Neural cell (in vitro differentiated cells): ENCODE measurements around the gene VRK1. TPM values are rescaled to one million over a fixed set of nuclear protein-coding genes. Genes with fewer than 3 reads are reported as not detected.

Source experiments
- H2AFZ ChIP-seq: fragments of 200-600, 300-800 bp; sonication (generic), shearing (Covaris generic); 2 replicates; pipeline ENCODE4 v1.6.0; 2014; ENCODE audit warnings: low read depth, mild to moderate bottlenecking, antibody characterized with exemption, low read length, moderate library complexity
- H3F3A ChIP-seq: fragments of 200-600 bp; shearing (Covaris generic); 2 replicates; pipeline ENCODE4 v1.6.1; 2016; ENCODE audit warnings: mild to moderate bottlenecking, moderate library complexity, mixed read lengths, antibody characterized with exemption, low read length; ENCODE audit not compliant: insufficient read depth, poor library complexity, severe bottlenecking
- H3K27ac ChIP-seq: fragments of 200-600, 300-800 bp; sonication (generic), shearing (Covaris generic); 2 replicates; pipeline ENCODE4 v1.5.1; 2014; ENCODE audit warnings: mild to moderate bottlenecking, low read length, moderate library complexity
- H3K27me3 ChIP-seq: fragments of 300-800, 200-600 bp; sonication (generic), shearing (Covaris generic); 2 replicates; pipeline ENCODE4 v1.6.0; 2014; ENCODE audit warnings: mild to moderate bottlenecking, low read depth, low read length, moderate library complexity; ENCODE audit not compliant: insufficient read depth
- H3K36me3 ChIP-seq: fragments of 300-800, 200-600 bp; sonication (generic), shearing (Covaris generic); 2 replicates; pipeline ENCODE4 v1.5.1; 2014; ENCODE audit warnings: mild to moderate bottlenecking, antibody characterized with exemption, low read length, moderate library complexity; ENCODE audit not compliant: insufficient read depth
- H3K4me2 ChIP-seq: fragments of 300-800, 200-600 bp; sonication (generic), shearing (Covaris generic); 2 replicates; pipeline ENCODE4 v1.6.0; 2014; ENCODE audit warnings: mild to moderate bottlenecking, low read length
- H3K4me3 ChIP-seq: fragments of 300-800, 200-600 bp; sonication (generic), shearing (Covaris generic); 2 replicates; pipeline ENCODE4 v1.5.1; 2014; ENCODE audit warnings: mild to moderate bottlenecking, low read length, moderate library complexity
- H3K79me2 ChIP-seq: fragments of 200-600 bp; shearing (Covaris generic); replicated peaks from 2 replicates; pipeline ENCODE4 v1.6.0; 2014; ENCODE audit warnings: mild to moderate bottlenecking, low read length, moderate library complexity; ENCODE audit not compliant: insufficient read depth
- H3K9ac ChIP-seq: fragments of 300-800, 200-600 bp; sonication (generic), shearing (Covaris generic); 2 replicates; pipeline ENCODE4 v1.6.1; 2016; ENCODE audit warnings: mild to moderate bottlenecking, low read length, mixed read lengths
- H3K9me2 ChIP-seq: fragments of 200-600 bp; shearing (Covaris generic); 2 replicates; pipeline ENCODE4 v1.6.1; 2016; ENCODE audit warnings: mild to moderate bottlenecking, low read length, mixed read lengths; ENCODE audit not compliant: insufficient read depth
- H3K9me3 ChIP-seq: fragments of 200-600, 300-800 bp; sonication (generic), shearing (Covaris generic); 2 replicates; pipeline ENCODE4 v1.6.1; 2016; ENCODE audit warnings: mild to moderate bottlenecking, mixed run types, low read length, moderate library complexity, mixed read lengths
- H4K20me1 ChIP-seq: fragments of 200-600 bp; shearing (Covaris generic); 2 replicates; pipeline ENCODE4 v1.6.1; 2016; ENCODE audit warnings: mild to moderate bottlenecking, mixed run types; ENCODE audit not compliant: insufficient read depth
- CTCF ChIP-seq: fragments of 450-650 bp; IDR thresholded peaks from 2 replicates; pipeline ENCODE4 v1.5.1; 2014; ENCODE audit warnings: antibody characterized with exemption, mild to moderate bottlenecking, moderate library complexity; ENCODE audit not compliant: poor library complexity, severe bottlenecking
- EP300 ChIP-seq: fragments of 450-650 bp; conservative IDR thresholded peaks from 2 replicates; pipeline ENCODE4 v1.6.1; 2014; ENCODE audit warnings: antibody characterized with exemption, mild to moderate bottlenecking, moderate library complexity; ENCODE audit not compliant: poor library complexity, severe bottlenecking
- EZH2 ChIP-seq: fragments of 200-600, 300-800 bp; shearing (Covaris generic), sonication (generic); IDR thresholded peaks from 2 replicates; pipeline ENCODE4 v1.6.1; 2014; ENCODE audit warnings: antibody characterized with exemption, low read length, borderline replicate concordance, mild to moderate bottlenecking; ENCODE audit not compliant: insufficient read depth, poor library complexity, severe bottlenecking
- MXI1 ChIP-seq: fragments of 450-650 bp; conservative IDR thresholded peaks from 2 replicates; pipeline ENCODE4 v1.6.1; 2014; ENCODE audit warnings: antibody characterized with exemption, mild to moderate bottlenecking; ENCODE audit not compliant: poor library complexity, severe bottlenecking
- POLR2AphosphoS5 ChIP-seq: IDR thresholded peaks from 2 replicates; pipeline ENCODE4 v1.6.1; 2012
- RAD21 ChIP-seq: fragments of 450-650 bp; conservative IDR thresholded peaks from 2 replicates; pipeline ENCODE4 v1.6.1; 2014; ENCODE audit warnings: antibody characterized with exemption, mild to moderate bottlenecking, moderate library complexity
- REST ChIP-seq: IDR thresholded peaks from 2 replicates; pipeline ENCODE4 v1.6.1; 2012; ENCODE audit warnings: borderline replicate concordance
- SMC3 ChIP-seq: fragments of 450-650 bp; conservative IDR thresholded peaks from 2 replicates; pipeline ENCODE4 v1.6.1; 2014; ENCODE audit warnings: antibody characterized with exemption, mild to moderate bottlenecking, moderate library complexity; ENCODE audit not compliant: poor library complexity
- TAF1 ChIP-seq: IDR thresholded peaks from 2 replicates; pipeline ENCODE4 v1.6.1; 2012; ENCODE audit warnings: low read depth
- polyA plus RNA-seq: library from polyadenylated mRNA; depleted of rRNA; stranded (reverse); fragments of >200 nt; gene quantifications from 2 replicates; pipeline ENCODE4 v1.2.3, GENCODE V29; 2014

Gene VRK1
- polyA plus RNA-seq, 1 donor from 2014 or later = 86.0 TPM

DNA sequence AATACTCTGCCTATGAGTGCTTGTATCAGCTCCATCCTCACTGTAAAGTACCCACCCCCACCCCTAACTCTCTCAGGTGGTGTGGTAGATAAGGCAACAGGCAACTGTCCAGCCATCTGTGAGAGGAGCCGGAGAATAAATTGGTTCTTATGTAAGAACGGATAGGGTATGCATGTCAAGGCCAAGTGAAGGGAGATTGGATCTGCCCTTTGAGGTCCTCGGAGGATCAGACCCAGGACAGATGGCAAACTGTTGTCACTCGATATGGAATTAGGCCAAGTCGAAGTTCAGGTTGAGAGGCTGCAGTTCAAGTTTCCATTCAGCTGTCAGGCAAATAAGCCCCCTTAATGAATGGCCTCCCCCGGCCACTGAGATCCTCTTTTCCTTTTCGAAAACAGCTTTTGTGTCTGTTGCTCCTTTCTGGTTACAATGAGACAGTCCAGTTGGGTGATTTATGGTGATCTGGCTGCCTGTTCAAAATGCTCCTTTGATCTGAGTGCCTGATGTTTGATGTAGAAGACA lies 120.3 kb downstream of the VRK1 start:
- TF ChIP-seq RAD21 = no peak
- TF ChIP-seq CTCF = no peak
- no peak for TF ChIP-seq TAF1
- no peak for TF ChIP-seq REST
- TF ChIP-seq EP300 = no peak
- TF ChIP-seq SMC3 = no peak
- TF ChIP-seq MXI1 = no peak
- TF ChIP-seq EZH2 = no peak
- TF ChIP-seq POLR2AphosphoS5 = no peak
- H4K20me1 ChIP-seq = no peaks in the 10 kb centered on the region
- no peak overlapping the region for H3K4me2 ChIP-seq
- H3K27me3 ChIP-seq = no peaks in the 10 kb centered on the region
- no peaks in the 10 kb centered on the region for H3K79me2 ChIP-seq
- no peak overlapping the region for H2AFZ ChIP-seq
- H3K27ac ChIP-seq = no peak overlapping the region
- no peaks in the 10 kb centered on the region for H3F3A ChIP-seq
- H3K9me2 ChIP-seq = no peaks in the 10 kb centered on the region
- H3K4me3 ChIP-seq = no peak overlapping the region
- peaks cover 8% of the 10 kb centered on the region for H3K9me3 ChIP-seq
- H3K36me3 ChIP-seq = no peaks in the 10 kb centered on the region
- no peak overlapping the region for H3K9ac ChIP-seq

DNA sequence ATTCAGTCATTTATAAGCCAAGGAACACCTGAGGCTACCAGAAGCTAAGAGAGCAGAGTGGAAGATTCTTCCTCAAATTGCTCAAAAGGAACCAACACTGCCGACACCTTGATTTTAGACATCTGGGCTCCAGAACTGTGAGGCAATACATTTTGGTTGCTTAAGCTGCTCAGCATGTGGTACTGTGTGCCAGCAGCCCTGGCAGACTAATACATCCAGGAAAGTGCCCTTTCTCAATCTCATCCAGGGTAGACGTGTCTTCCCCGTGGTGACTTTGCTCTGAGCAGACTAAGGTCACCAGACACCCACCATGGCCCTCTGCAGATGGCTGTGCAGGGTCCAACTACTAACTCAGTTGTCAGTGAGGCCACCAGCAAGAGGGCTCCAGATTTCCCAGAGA lies 122.8 kb downstream of the VRK1 start:
- H3K9ac ChIP-seq = no peak overlapping the region
- TF ChIP-seq RAD21 (no peak), EP300 (no peak), SMC3 (no peak), EZH2 (no peak), REST (no peak), POLR2AphosphoS5 (no peak), CTCF (no peak), MXI1 (no peak), TAF1 (no peak)
- H3K4me3 ChIP-seq = no peak overlapping the region

More for the DNA sequence above, 122.8 kb downstream of the VRK1 start:
- Histone ChIP-seq H3K36me3 (no peaks in the 10 kb centered on the region), H3K27me3 (no peaks in the 10 kb centered on the region), H3F3A (no peaks in the 10 kb centered on the region), H4K20me1 (no peaks in the 10 kb centered on the region), H3K79me2 (no peaks in the 10 kb centered on the region), H3K9me2 (no peaks in the 10 kb centered on the region), H3K9me3 (peaks cover 8% of the 10 kb centered on the region), H3K27ac (no peak overlapping the region), H3K4me2 (no peak overlapping the region), H2AFZ (no peak overlapping the region)
